GM12872 (cell line): ENCODE measurements around the gene DPEP1.

Source experiments
- TF ChIP-seq, protein P1 (sequence below): IDR thresholded peaks from 3 replicates; pipeline ENCODE4 v1.5.1; 2011; ENCODE audit warnings: low read depth, mild to moderate bottlenecking, low read length, moderate library complexity; ENCODE audit not compliant: insufficient read depth

Gene DPEP1

DNA sequence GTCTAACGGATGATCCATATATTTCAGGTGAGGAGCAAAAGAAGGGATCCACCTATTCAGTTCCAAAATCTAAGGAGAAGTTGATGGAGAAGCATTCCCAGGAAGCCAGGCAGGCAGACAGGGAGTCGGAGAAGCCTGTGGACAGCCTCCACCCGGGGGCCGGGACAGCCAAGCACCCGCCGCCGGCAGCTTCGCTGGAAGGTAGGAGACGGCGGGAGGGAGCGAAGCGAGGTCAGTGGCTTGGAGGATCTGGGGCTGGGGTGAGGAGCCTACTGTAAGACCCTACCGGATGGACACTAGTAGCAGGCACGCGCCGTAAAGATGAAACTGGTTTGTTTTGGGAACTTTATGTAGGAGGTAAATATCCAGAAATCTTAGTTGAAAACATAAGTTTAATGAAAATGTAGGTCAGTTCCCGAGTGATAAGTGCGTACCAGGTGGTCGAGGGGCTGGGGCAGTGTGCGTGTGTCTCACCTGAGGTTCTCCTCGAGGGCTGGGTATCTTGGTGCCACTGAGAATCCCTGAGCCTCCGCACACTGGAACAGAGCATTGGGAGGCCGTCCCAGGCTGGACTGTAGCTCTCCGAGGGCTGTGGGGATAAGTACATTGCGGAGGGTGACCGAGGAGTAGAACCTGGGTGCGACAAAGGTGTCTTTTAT is 44.9 kb downstream of the DPEP1 start:
- TF ChIP-seq, protein P1, sequence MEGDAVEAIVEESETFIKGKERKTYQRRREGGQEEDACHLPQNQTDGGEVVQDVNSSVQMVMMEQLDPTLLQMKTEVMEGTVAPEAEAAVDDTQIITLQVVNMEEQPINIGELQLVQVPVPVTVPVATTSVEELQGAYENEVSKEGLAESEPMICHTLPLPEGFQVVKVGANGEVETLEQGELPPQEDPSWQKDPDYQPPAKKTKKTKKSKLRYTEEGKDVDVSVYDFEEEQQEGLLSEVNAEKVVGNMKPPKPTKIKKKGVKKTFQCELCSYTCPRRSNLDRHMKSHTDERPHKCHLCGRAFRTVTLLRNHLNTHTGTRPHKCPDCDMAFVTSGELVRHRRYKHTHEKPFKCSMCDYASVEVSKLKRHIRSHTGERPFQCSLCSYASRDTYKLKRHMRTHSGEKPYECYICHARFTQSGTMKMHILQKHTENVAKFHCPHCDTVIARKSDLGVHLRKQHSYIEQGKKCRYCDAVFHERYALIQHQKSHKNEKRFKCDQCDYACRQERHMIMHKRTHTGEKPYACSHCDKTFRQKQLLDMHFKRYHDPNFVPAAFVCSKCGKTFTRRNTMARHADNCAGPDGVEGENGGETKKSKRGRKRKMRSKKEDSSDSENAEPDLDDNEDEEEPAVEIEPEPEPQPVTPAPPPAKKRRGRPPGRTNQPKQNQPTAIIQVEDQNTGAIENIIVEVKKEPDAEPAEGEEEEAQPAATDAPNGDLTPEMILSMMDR = no peak

GRCh38 chr16:89660146-89660545 is 46.7 kb downstream of the DPEP1 start:
- TF ChIP-seq, protein P1 = no peak

DNA sequence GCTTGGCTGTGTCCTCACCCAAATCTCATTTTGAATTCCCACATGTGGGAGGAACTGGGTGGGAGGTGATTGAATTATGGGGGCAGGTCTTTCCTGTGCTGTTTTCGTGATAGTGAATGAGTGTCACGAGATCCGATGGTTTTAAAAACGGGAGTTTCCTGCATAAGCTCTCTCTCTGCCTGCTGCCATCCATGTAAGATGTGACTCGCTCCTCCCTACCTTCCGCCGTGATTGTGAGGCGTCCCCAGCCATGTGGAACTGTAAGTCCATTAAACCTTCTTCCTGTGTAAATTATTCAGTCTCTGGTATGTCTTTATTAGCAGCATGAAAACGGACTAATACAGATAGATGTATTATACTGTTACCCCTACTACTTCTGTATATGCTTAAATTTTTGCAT is 47.8 kb downstream of the DPEP1 start:
- TF ChIP-seq, protein P1 = no peak

DNA sequence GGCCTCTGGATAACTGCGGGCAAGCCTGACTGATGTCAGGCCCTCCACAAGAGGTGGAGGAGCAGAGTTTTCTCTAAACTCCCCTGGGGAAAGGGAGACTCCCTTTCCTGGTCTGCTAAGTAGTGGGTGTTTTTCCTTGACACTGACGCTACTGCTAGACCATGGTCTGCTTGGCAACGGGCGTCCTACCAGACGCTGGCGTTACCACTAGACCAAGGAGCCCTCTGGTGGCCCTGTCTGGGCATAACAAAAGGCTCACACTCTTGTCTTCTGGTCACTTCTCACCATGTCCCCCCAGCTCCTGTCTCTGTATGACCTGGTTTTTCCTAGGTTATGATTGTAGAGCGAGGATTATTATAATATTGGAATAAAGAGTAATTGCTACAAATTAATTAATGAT is 53.6 kb downstream of the DPEP1 start:
- TF ChIP-seq, protein P1 = peak; percentile 44; the same call in 2 of the 3 replicates

- TF ChIP-seq, protein P1 = no peak
These were observed 54.2 kb downstream of the DPEP1 start for GRCh38 chr16:89667633-89668032.

DNA sequence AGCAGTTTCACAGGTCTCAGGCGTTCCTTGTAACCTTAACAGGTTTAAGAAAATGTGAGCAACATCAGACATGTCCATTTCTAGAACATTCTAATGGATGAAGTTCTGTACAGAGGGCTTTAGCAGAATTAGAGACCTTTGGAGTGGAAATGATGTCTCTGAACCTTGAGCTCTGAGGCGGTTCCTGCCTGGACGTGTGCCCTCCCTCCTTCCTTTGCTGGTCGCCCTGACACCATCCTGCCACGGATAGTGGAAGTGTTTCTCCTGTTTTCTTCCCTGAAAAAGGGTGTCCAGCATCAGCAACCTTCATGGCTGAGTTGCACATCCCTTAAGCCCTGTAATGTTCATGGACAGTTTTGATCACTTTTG is 55.3 kb downstream of the DPEP1 start:
- TF ChIP-seq, protein P1 = no peak

DNA sequence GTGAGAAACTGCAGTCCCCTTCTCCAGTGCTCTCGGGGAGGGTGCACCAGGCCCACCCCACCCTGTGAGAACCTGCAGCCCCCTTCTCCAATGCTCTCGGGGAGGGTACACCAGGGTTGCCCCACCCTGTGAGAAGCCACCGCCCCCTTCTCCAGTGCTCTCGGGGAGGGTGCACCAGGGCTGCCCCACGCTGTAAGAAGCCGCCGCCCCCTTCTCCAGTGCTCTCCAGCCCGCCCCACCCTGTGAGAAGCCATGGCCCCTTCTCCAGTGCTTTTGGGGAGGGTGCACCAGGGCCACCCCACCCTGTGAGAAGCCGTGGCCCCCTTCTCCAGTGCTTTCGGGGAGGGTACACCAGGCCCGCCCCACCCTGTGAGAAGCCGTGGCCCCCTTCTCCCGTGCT is 56.3 kb downstream of the DPEP1 start:
- TF ChIP-seq, protein P1 = no peak
